ENCODE data around the gene FAM72D.
"Not testable (repeated sequence)": the region's sequence is repeated elsewhere in the genome, so short reads cannot be mapped to it uniquely, and the experiment has no call there.

Gene FAM72D

DNA sequence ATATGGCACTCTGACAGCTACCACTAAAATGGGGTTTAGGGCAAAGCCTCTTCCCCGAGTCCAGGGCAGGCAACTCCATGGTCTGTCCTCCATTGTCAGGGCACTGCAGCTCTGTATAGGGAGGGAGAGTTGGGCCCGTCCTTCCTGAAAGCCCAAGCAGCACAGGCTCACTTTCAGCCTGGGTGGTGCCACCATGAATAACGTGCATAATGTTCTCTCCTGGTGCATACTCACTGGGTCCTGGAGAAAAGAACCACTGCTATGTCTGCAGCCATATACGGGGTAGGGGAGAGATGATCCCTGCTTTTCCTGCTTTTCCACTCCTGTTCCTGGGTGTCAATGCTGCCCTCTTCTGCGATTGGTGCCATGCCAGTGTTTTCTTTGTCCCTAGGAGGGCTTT is 60.1 kb downstream of the FAM72D start:
- not testable (repeated sequence) for DNase-seq

- peak; percentile 6 for DNase-seq
Observed at GRCh38 chr1:145156891-145157610, 61.3 kb downstream of the FAM72D start.

DNA sequence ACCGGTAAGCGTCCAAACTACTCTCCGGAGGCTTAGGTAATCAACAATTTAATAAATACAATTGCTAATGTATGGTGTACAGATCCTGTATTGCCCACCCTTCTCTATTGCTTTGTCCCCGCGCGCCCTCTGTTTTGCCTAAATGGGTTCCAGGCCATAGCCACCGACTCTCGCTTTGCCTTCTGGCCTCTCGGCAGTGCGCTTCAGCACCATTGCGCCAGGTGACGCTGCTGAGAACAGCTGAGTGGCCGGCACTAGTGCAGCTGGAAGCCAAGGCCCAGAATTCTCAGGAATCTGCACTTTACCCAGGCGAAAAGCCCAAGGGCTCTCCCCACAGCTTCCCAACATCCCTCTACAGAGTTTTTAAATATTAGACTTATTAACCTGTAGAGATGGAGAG is 61.9 kb downstream of the FAM72D start:
- DNase-seq, result not testable (repeated sequence)

GRCh38 chr1:145161046-145161752 is 65.4 kb downstream of the FAM72D start:
- not testable (repeated sequence) for DNase-seq
